Tibial nerve (tissue), 4 donors: ENCODE results near the gene MECR.

Experiments used
- EP300 ChIP-seq, 2 donors: sonication (generic); formaldehyde crosslinking; IDR thresholded peaks; one replicate each; pipeline ENCODE4 v1.6.1; 2017; ENCODE audit warnings: antibody characterized with exemption in 2 of 2, mild to moderate bottlenecking in 1 of 2
- POLR2A ChIP-seq, 2 donors: fragments of 450-650 bp; IDR thresholded peaks; one replicate each; pipeline ENCODE4 v1.6.1; 2017; ENCODE audit warnings: antibody characterized with exemption in 2 of 2, mild to moderate bottlenecking in 2 of 2, moderate library complexity in 2 of 2
- TF ChIP-seq, protein P1 (sequence below), 5 experiments: fragments of 200-600 bp in 3 of 5; fragments of 450-650 bp in 2 of 5; sonication (generic) in 3 of 5; IDR thresholded peaks; one replicate each; pipeline ENCODE4 v1.5.1; 2016 to 2019; ENCODE audit warnings: antibody characterized with exemption in 5 of 5, mild to moderate bottlenecking in 3 of 5, moderate library complexity in 2 of 5

DNA sequence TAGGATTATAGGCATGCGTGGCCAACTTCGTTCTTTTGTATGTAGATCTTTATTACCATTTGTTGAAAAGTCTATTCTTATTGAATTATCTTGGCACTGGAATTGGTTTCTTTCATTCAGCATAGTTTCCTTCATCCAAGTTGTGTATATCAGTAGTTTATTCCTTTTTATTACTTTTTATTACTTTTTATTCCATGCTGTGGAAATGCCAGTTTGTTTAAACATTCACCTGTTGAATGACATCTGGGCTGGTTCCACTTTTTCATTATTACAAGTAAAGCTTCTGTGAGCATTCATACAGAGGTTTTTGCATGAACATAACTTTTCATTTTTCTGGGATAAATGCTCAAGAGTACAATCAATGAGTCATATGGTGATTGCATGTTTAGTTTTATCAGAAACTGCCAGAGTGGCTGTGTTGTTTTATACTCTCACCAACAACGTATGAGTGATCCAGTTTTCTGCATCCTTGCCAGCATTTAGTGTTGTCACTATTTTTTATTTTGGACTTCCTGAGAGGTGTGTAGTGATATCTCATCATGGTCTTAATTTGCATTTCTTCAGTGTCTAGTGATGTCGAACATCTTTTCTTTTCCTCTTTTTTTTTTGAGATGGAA, 34.1 kb upstream of the MECR start:
- TF ChIP-seq POLR2A (IDR thresholded peaks at IDR 0.05) = no peak
- TF ChIP-seq, protein P1, sequence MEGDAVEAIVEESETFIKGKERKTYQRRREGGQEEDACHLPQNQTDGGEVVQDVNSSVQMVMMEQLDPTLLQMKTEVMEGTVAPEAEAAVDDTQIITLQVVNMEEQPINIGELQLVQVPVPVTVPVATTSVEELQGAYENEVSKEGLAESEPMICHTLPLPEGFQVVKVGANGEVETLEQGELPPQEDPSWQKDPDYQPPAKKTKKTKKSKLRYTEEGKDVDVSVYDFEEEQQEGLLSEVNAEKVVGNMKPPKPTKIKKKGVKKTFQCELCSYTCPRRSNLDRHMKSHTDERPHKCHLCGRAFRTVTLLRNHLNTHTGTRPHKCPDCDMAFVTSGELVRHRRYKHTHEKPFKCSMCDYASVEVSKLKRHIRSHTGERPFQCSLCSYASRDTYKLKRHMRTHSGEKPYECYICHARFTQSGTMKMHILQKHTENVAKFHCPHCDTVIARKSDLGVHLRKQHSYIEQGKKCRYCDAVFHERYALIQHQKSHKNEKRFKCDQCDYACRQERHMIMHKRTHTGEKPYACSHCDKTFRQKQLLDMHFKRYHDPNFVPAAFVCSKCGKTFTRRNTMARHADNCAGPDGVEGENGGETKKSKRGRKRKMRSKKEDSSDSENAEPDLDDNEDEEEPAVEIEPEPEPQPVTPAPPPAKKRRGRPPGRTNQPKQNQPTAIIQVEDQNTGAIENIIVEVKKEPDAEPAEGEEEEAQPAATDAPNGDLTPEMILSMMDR (IDR thresholded peaks at IDR 0.05) = no peak
- no peak for TF ChIP-seq EP300 (IDR thresholded peaks at IDR 0.05)
